DOHH2 (cell line): ENCODE data around the gene NAPG.

ENCODE experiments used
- H3F3A ChIP-seq: fragments of 200-600 bp; sonication (generic), shearing (Covaris generic); 2 replicates; pipeline ENCODE4 v1.6.0; 2016; ENCODE audit warnings: antibody characterized with exemption, mild to moderate bottlenecking; ENCODE audit not compliant: control insufficient read depth, insufficient read depth
- H3K27ac ChIP-seq: fragments of 200-600 bp; sonication (generic); 2 replicates; pipeline ENCODE4 v1.5.1; 2014; ENCODE audit warnings: low read depth, mild to moderate bottlenecking, low read length, moderate library complexity
- H3K27me3 ChIP-seq: fragments of 200-600 bp; sonication (generic); 2 replicates; pipeline ENCODE4 v1.6.1; 2014; ENCODE audit warnings: mild to moderate bottlenecking, low read length, mixed read lengths; ENCODE audit not compliant: control insufficient read depth
- H3K36me3 ChIP-seq: fragments of 200-600 bp; sonication (generic); 2 replicates; pipeline ENCODE4 v1.6.1; 2014; ENCODE audit warnings: mild to moderate bottlenecking, low read length, moderate library complexity, mixed read lengths; ENCODE audit not compliant: control insufficient read depth
- H3K4me1 ChIP-seq: fragments of 200-600 bp; sonication (generic); 2 replicates; pipeline ENCODE4 v1.6.1; 2014; ENCODE audit warnings: mild to moderate bottlenecking, low read length, mixed read lengths; ENCODE audit not compliant: control insufficient read depth
- H3K4me2 ChIP-seq: fragments of 200-600 bp; sonication (generic); 2 replicates; pipeline ENCODE4 v1.6.0; 2014; ENCODE audit warnings: mild to moderate bottlenecking, low read length, moderate library complexity
- H3K4me3 ChIP-seq: fragments of 200-600 bp; sonication (generic); 2 replicates; pipeline ENCODE4 v1.5.1; 2014; ENCODE audit warnings: mild to moderate bottlenecking, low read length, mixed read lengths
- H3K79me2 ChIP-seq: fragments of 200-600 bp; sonication (generic); 2 replicates; pipeline ENCODE4 v1.6.1; 2014; ENCODE audit warnings: mild to moderate bottlenecking, low read length, mixed read lengths; ENCODE audit not compliant: control insufficient read depth
- H3K9me2 ChIP-seq: fragments of 200-600 bp; sonication (generic); replicated peaks from 2 replicates; pipeline ENCODE4 v1.6.1; 2014; ENCODE audit warnings: mild to moderate bottlenecking, low read length, mixed read lengths; ENCODE audit not compliant: control insufficient read depth
- H3K9me3 ChIP-seq: fragments of 200-600 bp; sonication (generic); 2 replicates; pipeline ENCODE4 v1.6.1; 2014; ENCODE audit warnings: antibody characterized with exemption, low read length, mixed read lengths; ENCODE audit not compliant: control insufficient read depth, insufficient read depth
- H4K20me1 ChIP-seq: fragments of 200-600 bp; sonication (generic); 2 replicates; pipeline ENCODE4 v1.6.0; 2014; ENCODE audit warnings: low read depth, mild to moderate bottlenecking, antibody characterized with exemption, low read length, moderate library complexity; ENCODE audit not compliant: control insufficient read depth, insufficient read depth
- EZH2phosphoT487 ChIP-seq: fragments of 200-600 bp; sonication (generic); IDR thresholded peaks from 2 replicates; pipeline ENCODE4 v1.6.1; 2017; ENCODE audit warnings: borderline replicate concordance, mild to moderate bottlenecking, antibody characterized with exemption, low read length, moderate library complexity, mixed read lengths
- TF ChIP-seq, protein P1 (sequence below): fragments of 200-600 bp; sonication (generic); IDR thresholded peaks from one replicate; pipeline ENCODE4 v1.5.1; 2014; ENCODE audit warnings: antibody characterized with exemption, mild to moderate bottlenecking, low read depth, low read length; ENCODE audit not compliant: poor library complexity, severe bottlenecking

NAPG gene

DNA sequence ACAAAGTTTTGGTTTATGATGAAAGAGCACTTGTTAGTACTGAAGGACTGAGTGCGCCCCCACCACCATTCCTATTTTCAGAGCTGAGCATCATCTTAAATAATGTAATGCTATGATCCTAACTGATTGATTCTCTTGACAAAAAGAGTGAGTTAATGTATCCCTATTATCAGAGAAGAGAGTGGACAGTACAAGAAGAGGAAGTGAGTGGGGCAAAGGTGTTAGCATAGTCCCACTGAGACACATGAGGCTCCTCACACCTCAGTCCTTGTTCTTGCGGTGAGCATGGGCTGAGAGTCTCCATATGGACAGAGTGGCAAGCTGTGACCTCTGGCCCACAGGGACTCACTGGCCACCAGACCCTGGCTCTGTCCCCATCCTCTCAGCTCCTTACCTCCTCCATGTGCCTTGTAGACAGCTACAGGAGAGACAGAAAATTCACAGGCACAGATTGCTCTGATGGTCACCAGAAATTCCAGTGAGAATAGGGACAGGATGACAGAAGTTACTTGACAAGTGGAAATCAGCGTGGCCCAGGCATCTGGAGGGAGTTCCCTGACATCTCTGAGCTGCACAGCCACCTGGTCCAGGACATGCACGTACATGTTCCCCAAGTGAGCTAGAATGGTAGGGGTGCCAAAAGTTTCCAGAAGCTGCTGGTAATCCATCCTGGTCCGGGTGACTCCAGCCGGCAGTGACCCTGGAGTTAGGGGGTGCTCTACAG is 32.6 kb downstream of the NAPG start:
- Histone ChIP-seq H3K9me3 (no peaks in the 10 kb centered on the region), H3K4me3 (no peak overlapping the region), H3K4me1 (peaks cover 19% of the 10 kb centered on the region), H3K27ac (no peak overlapping the region), H3K36me3 (peaks cover 36% of the 10 kb centered on the region), H4K20me1 (no peaks in the 10 kb centered on the region; the same call in 1 of the 2 replicates), H3K79me2 (no peaks in the 10 kb centered on the region), H3K9me2 (no peaks in the 10 kb centered on the region), H3K4me2 (no peak overlapping the region), H3K27me3 (no peaks in the 10 kb centered on the region), H3F3A (no peaks in the 10 kb centered on the region)
- TF ChIP-seq, protein P1, sequence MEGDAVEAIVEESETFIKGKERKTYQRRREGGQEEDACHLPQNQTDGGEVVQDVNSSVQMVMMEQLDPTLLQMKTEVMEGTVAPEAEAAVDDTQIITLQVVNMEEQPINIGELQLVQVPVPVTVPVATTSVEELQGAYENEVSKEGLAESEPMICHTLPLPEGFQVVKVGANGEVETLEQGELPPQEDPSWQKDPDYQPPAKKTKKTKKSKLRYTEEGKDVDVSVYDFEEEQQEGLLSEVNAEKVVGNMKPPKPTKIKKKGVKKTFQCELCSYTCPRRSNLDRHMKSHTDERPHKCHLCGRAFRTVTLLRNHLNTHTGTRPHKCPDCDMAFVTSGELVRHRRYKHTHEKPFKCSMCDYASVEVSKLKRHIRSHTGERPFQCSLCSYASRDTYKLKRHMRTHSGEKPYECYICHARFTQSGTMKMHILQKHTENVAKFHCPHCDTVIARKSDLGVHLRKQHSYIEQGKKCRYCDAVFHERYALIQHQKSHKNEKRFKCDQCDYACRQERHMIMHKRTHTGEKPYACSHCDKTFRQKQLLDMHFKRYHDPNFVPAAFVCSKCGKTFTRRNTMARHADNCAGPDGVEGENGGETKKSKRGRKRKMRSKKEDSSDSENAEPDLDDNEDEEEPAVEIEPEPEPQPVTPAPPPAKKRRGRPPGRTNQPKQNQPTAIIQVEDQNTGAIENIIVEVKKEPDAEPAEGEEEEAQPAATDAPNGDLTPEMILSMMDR = no peak
- no peak for TF ChIP-seq EZH2phosphoT487

DNA sequence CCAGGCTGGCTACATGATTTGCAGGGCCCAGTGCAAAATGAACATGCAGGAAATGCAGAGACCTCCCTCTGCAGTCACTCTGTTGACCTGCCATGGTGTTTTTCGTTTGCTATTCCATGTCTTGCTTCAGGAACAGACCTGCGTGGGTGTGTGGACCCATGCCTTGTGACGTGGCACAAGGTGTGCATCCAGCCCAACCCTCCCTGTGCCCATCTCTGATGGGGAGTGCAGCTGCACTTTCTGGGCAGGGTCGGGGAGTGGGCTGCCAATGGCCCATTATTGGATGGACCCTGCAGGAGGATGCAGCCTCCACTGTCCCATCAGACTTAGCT is 33.1 kb downstream of the NAPG start:
- Histone ChIP-seq H4K20me1 (no peaks in the 10 kb centered on the region; the same call in 1 of the 2 replicates), H3K27me3 (no peaks in the 10 kb centered on the region), H3K4me1 (peaks cover 19% of the 10 kb centered on the region), H3F3A (no peaks in the 10 kb centered on the region), H3K27ac (no peak overlapping the region), H3K4me3 (no peak overlapping the region), H3K4me2 (no peak overlapping the region), H3K9me2 (no peaks in the 10 kb centered on the region), H3K79me2 (no peaks in the 10 kb centered on the region), H3K36me3 (peaks cover 31% of the 10 kb centered on the region), H3K9me3 (no peaks in the 10 kb centered on the region)
- no peak for TF ChIP-seq EZH2phosphoT487
- TF ChIP-seq, protein P1 = no peak

DNA sequence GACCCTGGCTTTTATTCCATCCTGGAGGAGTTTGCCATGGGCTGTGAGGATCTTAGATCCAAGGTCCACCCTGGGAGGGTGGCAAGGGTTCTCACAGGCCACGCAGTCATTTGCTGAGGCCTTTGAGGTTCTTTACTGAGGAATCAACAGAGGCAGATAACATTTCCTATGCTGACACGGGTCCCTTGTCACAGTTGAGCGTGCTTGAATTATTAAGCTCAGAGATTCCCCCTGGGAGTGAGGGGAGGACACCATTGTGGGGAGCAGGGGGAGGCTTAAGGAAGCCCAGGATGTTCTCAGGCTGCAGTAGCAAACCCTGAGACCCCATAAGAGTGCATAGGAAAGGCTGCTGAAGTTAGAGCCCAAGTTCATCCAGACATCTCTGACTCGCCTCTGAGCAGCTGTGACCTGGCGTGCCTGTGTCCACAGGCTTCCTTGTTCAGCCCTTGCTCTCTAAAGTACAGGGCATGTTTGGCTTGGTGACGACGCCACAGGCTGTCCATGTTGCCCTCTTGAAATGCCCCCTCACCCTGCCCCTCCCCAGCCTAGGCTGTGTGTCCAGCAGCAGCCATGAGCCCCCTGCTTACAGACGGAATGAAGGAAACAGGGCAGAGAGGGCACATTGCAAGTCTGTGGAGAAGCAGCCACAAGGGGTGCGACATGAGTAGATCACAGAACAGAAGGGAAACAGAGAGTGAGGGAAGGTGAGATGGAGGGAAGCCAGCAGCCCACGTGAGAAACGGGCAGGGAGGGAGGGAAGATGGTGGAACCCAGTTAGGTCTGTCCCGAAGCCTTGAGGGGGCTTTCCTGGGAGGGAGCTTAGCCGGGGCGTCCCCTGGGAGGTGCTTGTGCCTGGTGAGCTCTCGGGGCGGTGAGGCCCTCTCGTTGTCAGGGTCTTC is 34.0 kb downstream of the NAPG start:
- Histone ChIP-seq H3K36me3 (peaks cover 22% of the 10 kb centered on the region), H3K79me2 (no peaks in the 10 kb centered on the region), H3K27me3 (no peaks in the 10 kb centered on the region), H3K9me3 (no peaks in the 10 kb centered on the region), H3K27ac (no peak overlapping the region), H3K4me2 (peak overlapping the region; percentile 77), H4K20me1 (no peaks in the 10 kb centered on the region; the same call in 1 of the 2 replicates), H3K9me2 (no peaks in the 10 kb centered on the region), H3K4me1 (peaks cover 19% of the 10 kb centered on the region), H3K4me3 (peak overlapping the region; percentile 65), H3F3A (no peaks in the 10 kb centered on the region)
- TF ChIP-seq EZH2phosphoT487 = no peak
- TF ChIP-seq, protein P1 = no peak
